Measurements from ENCODE around the gene EXOC2.
A peak's percentile ranks its signal among the peaks of the same experiment; 100 is the strongest.
"Not testable (repeated sequence)": the region's sequence is repeated elsewhere in the genome, so short reads cannot be mapped to it uniquely, and the experiment has no call there.

The EXOC2 gene

GRCh38 chr6:710601-711571, 17.9 kb upstream of the EXOC2 start:
- intact Hi-C loops (cut with DNase I), result no loop called here
- DNase-seq, result peak; percentile 21 to 87 (median 62)

- no peak for DNase-seq
- intact Hi-C loops (cut with DNase I), result no loop called here
These were observed 16.6 kb upstream of the EXOC2 start for GRCh38 chr6:709471-710056.

DNA sequence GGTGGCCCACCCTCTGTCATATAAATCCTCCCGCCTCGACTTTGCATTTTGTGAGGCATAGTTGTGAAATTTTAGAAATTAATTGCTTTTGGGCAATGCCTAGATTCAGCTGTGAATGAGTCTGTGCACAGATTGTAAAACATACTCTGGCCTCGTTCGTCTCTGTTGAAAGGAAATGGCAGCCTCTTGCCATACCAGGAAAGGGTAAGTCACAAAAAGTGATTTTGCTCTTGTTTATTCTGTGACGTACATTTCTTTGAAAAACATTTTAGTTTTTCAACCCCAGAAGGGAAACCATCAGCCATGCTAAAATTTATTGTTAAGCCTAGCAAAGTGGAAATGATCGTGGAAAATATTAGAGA, 15.3 kb upstream of the EXOC2 start:
- intact Hi-C loops (cut with DNase I), result no loop called here
- no peak for DNase-seq

DNA sequence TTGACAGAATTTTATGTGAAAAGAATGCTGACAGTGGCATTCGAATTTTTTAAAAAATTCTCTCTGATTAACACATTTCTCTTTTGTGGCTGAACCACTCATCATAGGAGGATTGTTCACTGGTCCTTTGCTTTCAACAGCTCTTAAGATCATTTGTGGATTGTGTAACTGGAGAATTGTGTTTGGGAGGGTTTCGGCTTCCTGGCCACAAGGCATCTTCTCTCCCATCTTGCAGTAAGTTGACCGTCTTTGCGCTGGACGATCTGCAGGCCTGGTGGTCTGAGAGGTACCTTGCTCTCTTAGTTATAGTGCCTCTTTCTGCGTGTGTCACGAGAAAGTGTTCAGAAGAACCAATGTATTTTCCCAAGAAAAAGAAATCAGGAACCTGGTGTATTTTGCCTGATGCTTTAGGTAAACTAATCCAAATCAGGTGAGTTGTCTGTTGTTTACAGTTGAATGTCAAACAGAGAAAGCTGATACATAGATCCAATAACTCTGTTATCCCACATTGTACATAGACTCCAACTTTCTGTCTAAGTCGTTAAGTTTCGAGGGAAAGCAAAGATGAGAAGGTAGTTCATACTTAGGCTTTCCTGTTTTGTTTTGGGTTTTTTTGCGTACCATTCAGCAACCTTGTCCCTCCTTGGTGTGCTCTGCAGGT, 14.8 kb upstream of the EXOC2 start:
- intact Hi-C loops (cut with DNase I), result no loop called here

GRCh38 chr6:706819-707381, 14.0 kb upstream of the EXOC2 start:
- intact Hi-C loops (cut with DNase I), result no loop called here

More for the DNA sequence above, 14.8 kb upstream of the EXOC2 start:
- no peak for DNase-seq

GRCh38 chr6:706146-706545, 13.2 kb upstream of the EXOC2 start:
- intact Hi-C loops (cut with DNase I), result no loop called here
- DNase-seq, result no peak

More at GRCh38 chr6:706819-707381, 14.0 kb upstream of the EXOC2 start:
- no peak for DNase-seq

DNA sequence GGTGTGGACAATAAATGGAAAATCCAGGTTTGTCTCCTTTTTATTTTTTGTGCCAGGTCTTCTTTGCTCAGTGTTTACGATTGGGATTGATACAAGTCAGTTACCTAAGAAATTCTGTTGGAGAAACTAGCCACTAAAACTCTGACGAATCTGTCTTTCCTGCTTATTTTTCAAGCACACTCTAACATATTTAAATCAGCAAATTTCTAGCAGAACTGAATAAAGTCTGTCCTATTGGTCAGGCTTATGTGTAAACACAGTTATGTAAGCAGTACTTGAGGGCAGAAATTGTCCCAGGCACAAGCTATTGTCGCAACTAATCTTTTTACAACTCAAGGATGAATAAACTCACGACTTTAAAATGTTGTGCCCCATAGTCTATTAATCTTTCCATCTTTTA, 12.1 kb upstream of the EXOC2 start:
- intact Hi-C loops (cut with DNase I), result no loop called here

GRCh38 chr6:704046-704445, 11.1 kb upstream of the EXOC2 start:
- intact Hi-C loops (cut with DNase I), result no loop called here
- DNase-seq, result no peak

More for the DNA sequence above, 12.1 kb upstream of the EXOC2 start:
- no peak for DNase-seq

DNA sequence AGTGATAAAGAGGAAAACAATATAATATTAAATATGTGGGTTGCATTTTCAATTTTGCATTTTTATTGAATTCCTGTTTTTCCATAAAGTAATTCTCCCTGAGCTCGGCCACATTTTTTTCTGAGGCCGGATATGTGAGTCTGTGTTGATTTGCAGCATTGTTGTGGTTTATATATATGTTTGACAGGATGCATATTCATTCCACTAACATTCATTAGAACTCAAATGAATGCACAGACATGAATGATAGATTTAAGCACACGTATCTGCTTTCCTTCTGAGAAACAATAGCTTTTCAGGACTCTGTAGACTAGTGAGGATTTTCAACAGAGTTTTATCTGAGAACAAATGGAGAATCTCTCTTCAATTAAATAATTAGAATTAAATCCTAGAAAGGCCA, 10.6 kb upstream of the EXOC2 start:
- intact Hi-C loops (cut with DNase I), result no loop called here
- no peak for DNase-seq

- no peak for DNase-seq
- intact Hi-C loops (cut with DNase I), result no loop called here
These were observed 9.0 kb upstream of the EXOC2 start for GRCh38 chr6:701700-702479.

DNA sequence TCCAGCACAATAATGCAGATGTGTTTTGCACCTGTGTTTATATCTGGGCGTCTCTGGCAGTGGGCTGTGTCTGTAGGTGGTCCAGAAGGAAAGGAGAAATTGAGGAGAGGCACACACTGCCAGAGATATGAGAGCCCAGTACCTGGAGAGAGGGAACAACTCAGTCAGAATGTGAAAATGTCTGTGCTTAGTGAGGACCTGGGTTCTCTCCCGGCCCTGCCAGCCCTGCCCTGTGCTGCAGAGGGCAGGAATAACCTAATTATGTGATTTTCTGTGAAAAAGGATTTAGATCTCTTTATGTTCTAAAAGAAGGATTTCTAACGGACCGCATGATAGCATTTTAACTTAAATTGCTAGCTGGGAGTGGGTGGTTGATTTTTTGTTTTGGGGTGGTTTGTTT, 8.3 kb upstream of the EXOC2 start:
- no peak for DNase-seq
- intact Hi-C loops (cut with DNase I), result no loop called here

DNA sequence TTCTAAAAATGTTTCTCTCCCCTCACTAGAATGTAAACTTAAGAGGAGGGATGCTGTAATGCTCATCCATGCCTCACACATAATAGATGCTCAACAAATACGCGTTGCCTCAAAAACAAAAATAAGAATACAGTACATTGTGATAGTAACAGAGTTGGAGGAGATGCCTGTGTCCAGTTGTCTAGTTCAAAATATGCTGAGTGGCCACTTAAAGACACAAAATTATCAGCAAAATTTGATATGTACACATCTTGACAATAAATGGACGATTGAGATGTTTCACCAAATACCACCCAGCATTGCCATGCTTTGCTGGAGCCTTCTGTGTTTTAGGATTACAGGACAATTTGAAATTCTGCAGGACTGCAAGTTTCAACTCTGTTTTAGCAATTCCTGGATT, 7.6 kb upstream of the EXOC2 start:
- intact Hi-C loops (cut with DNase I), result no loop called here

GRCh38 chr6:699319-699718, 6.4 kb upstream of the EXOC2 start:
- DNase-seq, result no peak
- intact Hi-C loops (cut with DNase I), result no loop called here

More for the DNA sequence above, 7.6 kb upstream of the EXOC2 start:
- DNase-seq, result no peak

DNA sequence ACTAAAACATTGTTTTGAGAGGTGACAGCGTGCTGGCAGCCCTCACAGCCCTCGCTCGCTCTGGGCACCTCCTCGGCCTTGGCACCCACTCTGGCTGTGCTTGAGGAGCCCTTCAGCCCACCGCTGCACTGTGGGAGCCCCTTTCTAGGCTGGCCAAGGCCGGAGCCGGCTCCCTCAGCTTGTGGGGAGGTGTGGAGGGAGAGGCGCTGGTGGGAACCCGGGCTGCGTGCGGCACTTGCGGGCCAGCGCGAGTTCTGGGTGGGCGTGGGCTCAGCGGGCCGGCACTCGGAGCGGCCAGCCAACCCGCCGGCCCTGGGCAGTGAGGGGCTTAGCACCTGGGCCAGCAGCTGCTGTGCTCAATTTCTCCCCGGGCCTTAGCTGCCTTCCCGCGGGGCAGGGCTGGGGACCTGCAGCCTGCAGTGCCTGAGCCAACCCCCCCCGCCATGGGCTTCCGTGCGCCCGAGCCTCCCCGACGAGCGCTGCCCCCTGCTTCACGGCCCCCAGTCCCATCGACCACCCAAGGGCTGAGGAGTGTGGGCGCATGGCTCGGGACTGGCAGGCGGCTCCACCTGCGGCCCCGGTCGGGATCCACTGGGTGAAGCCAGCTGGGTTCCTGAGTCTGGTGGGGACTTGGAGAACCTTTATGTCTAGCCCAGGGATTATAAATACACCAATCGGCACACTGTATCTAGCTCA, 1.6 kb upstream of the EXOC2 start:
- intact Hi-C loops (cut with DNase I); DNase-seq: not testable (repeated sequence)

- DNase-seq, result no peak
- intact Hi-C loops (cut with DNase I), result no loop called here
These were observed 727 bp upstream of the EXOC2 start for GRCh38 chr6:693723-694009.

- intact Hi-C loops (cut with DNase I), result no loop called here
- peak; percentile 31 to 88 (median 68) for DNase-seq
These were observed 535 bp downstream of the EXOC2 start for GRCh38 chr6:692356-692851.

- no peak for DNase-seq
- intact Hi-C loops (cut with DNase I), result no loop called here
These were observed 3.7 kb downstream of the EXOC2 start for GRCh38 chr6:689223-689622.

DNA sequence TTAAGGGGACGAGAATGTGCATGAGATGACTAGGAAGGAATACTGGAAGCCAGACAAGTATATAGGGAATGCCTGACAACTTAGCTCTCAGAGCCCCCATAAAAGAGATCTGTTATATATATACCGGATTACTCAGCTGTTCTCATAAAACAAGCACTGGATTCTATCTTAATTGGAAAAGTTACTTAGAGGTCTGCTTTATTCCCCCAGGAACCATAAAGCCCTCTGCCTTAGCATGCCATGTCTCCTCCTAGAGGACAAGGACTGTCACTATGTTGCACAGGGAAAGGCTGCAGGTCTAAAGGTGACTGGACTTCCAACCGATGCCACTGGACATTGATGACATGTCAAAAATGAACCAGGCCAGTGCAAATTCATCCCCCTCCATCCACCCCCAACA, 6.4 kb downstream of the EXOC2 start:
- no peak for DNase-seq
- intact Hi-C loops (cut with DNase I), result no loop called here
